Caki2 (cell line): Measurements from ENCODE around the gene RBM17. TPM values are rescaled to one million over a fixed set of nuclear protein-coding genes. Genes with fewer than 3 reads are reported as not detected.
"Not testable (repeated sequence)": the region's sequence is repeated elsewhere in the genome, so short reads cannot be mapped to it uniquely, and the experiment has no call there.

Experiments used
- DNase-seq: peaks from one replicate; pipeline ENCODE4 v3.0.0-alpha.2; 2015; ENCODE audit warnings: low read depth
- in situ Hi-C: cut with HindIII; loops from 2 replicates; pipeline ENCODE4 v1.10.0; 2016; ENCODE audit warnings: low sequenced_read_pairs, low pct_unique_long_range_greater_than_20kb, mixed read lengths
- total RNA-seq: library from RNA; depleted of rRNA; stranded (reverse); fragments of >200 nt; shearing (Covaris generic); gene quantifications from 2 replicates; pipeline ENCODE4 v1.2.3, GENCODE V29; 2014; ENCODE audit warnings: low replicate concordance; rRNA removed

RBM17 gene
- total RNA-seq, 1 experiment from 2014 or later, result 17.9 TPM

GRCh38 chr10:6163364-6164270 is 74.8 kb downstream of the RBM17 start:
- peak; percentile 90 for DNase-seq
- in situ Hi-C loops, result no loop called here

- in situ Hi-C loops, result no loop called here
- DNase-seq, result no peak
These were observed 75.6 kb downstream of the RBM17 start for GRCh38 chr10:6164271-6165095.

GRCh38 chr10:6165221-6165725 is 76.4 kb downstream of the RBM17 start:
- in situ Hi-C loops, result no loop called here
- DNase-seq, result no peak

DNA sequence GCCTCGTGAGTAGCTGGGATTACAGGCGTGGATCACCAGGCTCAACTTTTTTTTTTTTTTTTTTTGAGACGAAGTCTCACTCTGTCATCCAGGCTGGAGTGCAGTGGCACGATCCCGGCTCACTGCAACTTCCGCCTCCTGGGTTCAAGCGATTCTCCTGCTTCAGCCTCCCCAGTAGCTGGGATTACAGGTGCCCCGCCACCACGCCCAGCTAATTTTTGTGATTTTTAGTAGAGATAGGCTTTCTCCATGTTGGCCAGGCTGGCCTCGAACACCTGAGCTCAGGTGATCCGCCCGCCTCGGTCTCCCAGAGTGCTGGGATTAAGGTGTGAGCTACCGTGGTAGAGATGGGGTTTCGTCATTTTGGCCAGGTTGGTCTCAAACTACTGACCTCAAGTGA is 77.1 kb downstream of the RBM17 start:
- DNase-seq, in situ Hi-C loops: not testable (repeated sequence)

Other genes with a start within 250 kb of the RBM17 start
- gene ANKRD16, start 199.1 kb upstream of the RBM17 start, total RNA-seq, result 10.4 and 10.5 TPM in 2 replicates
- 57.7 and 85.1 TPM in 2 replicates for gene FBH1, start 198.8 kb upstream of the RBM17 start, total RNA-seq
- gene IL15RA, start 111.5 kb upstream of the RBM17 start, total RNA-seq, result 20.9 and 49.6 TPM in 2 replicates
- gene IL2RA, start 26.7 kb upstream of the RBM17 start, total RNA-seq, result not detected in 2 replicates
- 40.8 and 58.2 TPM in 2 replicates for gene PFKFB3, start 113.9 kb downstream of the RBM17 start, total RNA-seq